Measurements from ENCODE around the gene KPNA1. TPM values are rescaled to one million over a fixed set of nuclear protein-coding genes. Genes with fewer than 3 reads are reported as not detected.

KPNA1 gene
- total and polyA plus RNA-seq, 7 experiments from 2014 or later = 39.8 to 70.2 (median 53.1) TPM

- H3K9me3 ChIP-seq (ENCODE audit: control insufficient read depth in 2 of 3, low read length in 3 of 3) = no peaks in the 10 kb centered on the region
- H3K9me3 Mint-ChIP-seq = no peaks in the 10 kb centered on the region
- H3K4me3 ChIP-seq (ENCODE audit: low read length) = no peak overlapping the region
- H3K4me1 ChIP-seq (ENCODE audit: control insufficient read depth in 2 of 2, insufficient read depth in 2 of 2, low read length in 2 of 2) = no peaks in the 10 kb centered on the region
- peak overlapping the region in 4 of 9 donors; percentile 44 to 71 (median 58) for H3K27ac Mint-ChIP-seq
- ChIA-PET CTCF (no interaction called here), POLR2A (interaction anchor here (1.3 kb wide), 1 partner anchor 19 kb away, joined by 4 read pairs; the partner anchor contains the start of gene KPNA1)
- no peak overlapping the region for H3K27ac ChIP-seq (ENCODE audit: low read depth, low read length)
- peaks cover 1 to 38% (median 5%) of the 10 kb centered on the region in 7 donors for H3K4me1 Mint-ChIP-seq
- peaks cover 16 to 77% (median 25%) of the 10 kb centered on the region in 3 experiments for H3K36me3 ChIP-seq (ENCODE audit: control insufficient read depth in 2 of 3, insufficient read depth in 3 of 3, low read length in 3 of 3)
- H3K4me3 Mint-ChIP-seq = peak overlapping the region in 1 of 10 donors; percentile 18
- intact Hi-C loops (cut with micrococcal nuclease) = loop anchor here in 1 of 2 donors (2.0 kb wide), 1 partner anchor 19 kb away; the partner anchor contains the start of gene KPNA1
- ATAC-seq (no peak), DNase-seq (peak in 1 of 9 donors; percentile 34)
- H3K27me3 ChIP-seq (ENCODE audit: control insufficient read depth in 2 of 2, insufficient read depth in 2 of 2, low read length in 2 of 2) = no peaks in the 10 kb centered on the region
- peaks cover 19 to 75% (median 49%) of the 10 kb centered on the region in 5 donors for H3K36me3 Mint-ChIP-seq
- H3K27me3 Mint-ChIP-seq = no peaks in the 10 kb centered on the region
Measured at GRCh38 chr3:122533931-122534334, 19.2 kb upstream of the KPNA1 start.

- H3K4me1 Mint-ChIP-seq = peaks cover 0 to 34% (median under 1%) of the 10 kb centered on the region in 7 donors
- H3K27ac ChIP-seq (ENCODE audit: low read depth, low read length) = no peak overlapping the region
- H3K9me3 Mint-ChIP-seq = no peaks in the 10 kb centered on the region
- H3K27ac Mint-ChIP-seq = peak overlapping the region in 4 of 9 donors; percentile 4 to 71 (median 26)
- no peak for ATAC-seq
- CTCF ChIA-PET = no interaction called here
- H3K27me3 ChIP-seq (ENCODE audit: control insufficient read depth in 2 of 2, insufficient read depth in 2 of 2, low read length in 2 of 2) = no peaks in the 10 kb centered on the region
- H3K9me3 ChIP-seq (ENCODE audit: control insufficient read depth in 2 of 3, low read length in 3 of 3) = no peaks in the 10 kb centered on the region
- DNase-seq = no peak
- H3K36me3 Mint-ChIP-seq = peaks cover 19 to 71% (median 44%) of the 10 kb centered on the region in 5 donors
- no peaks in the 10 kb centered on the region for H3K27me3 Mint-ChIP-seq
- POLR2A ChIA-PET = interaction anchor here (1.3 kb wide), 1 partner anchor 19 kb away, joined by 4 read pairs; the partner anchor contains the start of gene KPNA1
- no peak overlapping the region for H3K4me3 ChIP-seq (ENCODE audit: low read length)
- intact Hi-C loops (cut with micrococcal nuclease) = loop anchor here in 1 of 2 donors (2.0 kb wide), 1 partner anchor 19 kb away; the partner anchor contains the start of gene KPNA1
- H3K4me3 Mint-ChIP-seq = peak overlapping the region in 1 of 10 donors; percentile 18
- no peaks in the 10 kb centered on the region for H3K4me1 ChIP-seq (ENCODE audit: control insufficient read depth in 2 of 2, insufficient read depth in 2 of 2, low read length in 2 of 2)
- peaks cover 13 to 73% (median 24%) of the 10 kb centered on the region in 3 experiments for H3K36me3 ChIP-seq (ENCODE audit: control insufficient read depth in 2 of 3, insufficient read depth in 3 of 3, low read length in 3 of 3)
Measured at GRCh38 chr3:122533480-122533879, 18.7 kb upstream of the KPNA1 start.

- Histone ChIP-seq H3K27ac (ENCODE audit: low read depth, low read length) (no peak overlapping the region), H3K4me1 (ENCODE audit: control insufficient read depth in 2 of 2, insufficient read depth in 2 of 2, low read length in 2 of 2) (no peaks in the 10 kb centered on the region), H3K36me3 (ENCODE audit: control insufficient read depth in 2 of 3, insufficient read depth in 3 of 3, low read length in 3 of 3) (peaks cover 7 to 59% (median 10%) of the 10 kb centered on the region in 3 experiments), H3K4me3 (ENCODE audit: low read length) (no peak overlapping the region), H3K27me3 (ENCODE audit: control insufficient read depth in 2 of 2, insufficient read depth in 2 of 2, low read length in 2 of 2) (no peaks in the 10 kb centered on the region), H3K9me3 (ENCODE audit: control insufficient read depth in 2 of 3, low read length in 3 of 3) (no peaks in the 10 kb centered on the region)
- Mint-ChIP-seq H3K27ac (peak overlapping the region in 3 of 9 donors; percentile 22 to 51 (median 31)), H3K36me3 (peaks cover 15 to 58% (median 30%) of the 10 kb centered on the region in 5 donors), H3K27me3 (no peaks in the 10 kb centered on the region), H3K4me3 (no peak overlapping the region), H3K9me3 (no peaks in the 10 kb centered on the region), H3K4me1 (peaks cover 0 to 16% (median 0%) of the 10 kb centered on the region in 7 donors)
- ChIA-PET CTCF (no interaction called here), POLR2A (no interaction called here)
- no peak for ATAC-seq
- no peak for DNase-seq
- intact Hi-C loops (cut with micrococcal nuclease) = no loop called here
Measured at GRCh38 chr3:122530164-122530563, 15.4 kb upstream of the KPNA1 start.

- Mint-ChIP-seq H3K27me3 (peaks cover 0 to 4% (median 0%) of the 10 kb centered on the region in 5 donors), H3K36me3 (peaks cover 0 to 26% (median 4%) of the 10 kb centered on the region in 5 donors), H3K4me3 (no peak overlapping the region), H3K27ac (no peak overlapping the region), H3K4me1 (peaks cover 0 to 3% (median 0%) of the 10 kb centered on the region in 7 donors), H3K9me3 (no peaks in the 10 kb centered on the region)
- H3K4me1 ChIP-seq (ENCODE audit: control insufficient read depth in 2 of 2, insufficient read depth in 2 of 2, low read length in 2 of 2) = no peaks in the 10 kb centered on the region
- intact Hi-C loops (cut with micrococcal nuclease) = no loop called here
- H3K27me3 ChIP-seq (ENCODE audit: control insufficient read depth in 2 of 2, insufficient read depth in 2 of 2, low read length in 2 of 2) = no peaks in the 10 kb centered on the region
- CTCF ChIA-PET = no interaction called here
- no peak for DNase-seq
- H3K4me3 ChIP-seq (ENCODE audit: low read length) = no peak overlapping the region
- H3K27ac ChIP-seq (ENCODE audit: low read depth, low read length) = no peak overlapping the region
- no peak for ATAC-seq
- POLR2A ChIA-PET = no interaction called here
- no peaks in the 10 kb centered on the region for H3K9me3 ChIP-seq (ENCODE audit: control insufficient read depth in 2 of 3, low read length in 3 of 3)
- peaks cover 0 to 15% (median 0%) of the 10 kb centered on the region in 3 experiments for H3K36me3 ChIP-seq (ENCODE audit: control insufficient read depth in 2 of 3, insufficient read depth in 3 of 3, low read length in 3 of 3)
Measured at GRCh38 chr3:122523317-122523716, 8.6 kb upstream of the KPNA1 start.

- Histone ChIP-seq H3K4me1 (ENCODE audit: control insufficient read depth in 2 of 2, insufficient read depth in 2 of 2, low read length in 2 of 2) (no peaks in the 10 kb centered on the region), H3K9me3 (ENCODE audit: control insufficient read depth in 2 of 3, low read length in 3 of 3) (no peaks in the 10 kb centered on the region), H3K27ac (ENCODE audit: low read depth, low read length) (no peak overlapping the region), H3K36me3 (ENCODE audit: control insufficient read depth in 2 of 3, insufficient read depth in 3 of 3, low read length in 3 of 3) (no peaks in the 10 kb centered on the region), H3K4me3 (ENCODE audit: low read length) (no peak overlapping the region), H3K27me3 (ENCODE audit: control insufficient read depth in 2 of 2, insufficient read depth in 2 of 2, low read length in 2 of 2) (no peaks in the 10 kb centered on the region)
- Mint-ChIP-seq H3K27ac (peak overlapping the region in 1 of 9 donors; percentile 51), H3K4me1 (peaks cover 0 to 4% (median 0%) of the 10 kb centered on the region in 7 donors), H3K36me3 (peaks cover 0 to 10% (median 0%) of the 10 kb centered on the region in 5 donors), H3K9me3 (no peaks in the 10 kb centered on the region), H3K27me3 (peaks cover 0 to 4% (median 0%) of the 10 kb centered on the region in 5 donors), H3K4me3 (no peak overlapping the region)
- ATAC-seq (no peak), DNase-seq (no peak)
- intact Hi-C loops (cut with micrococcal nuclease) = no loop called here
- ChIA-PET CTCF (no interaction called here), POLR2A (no interaction called here)
Measured at GRCh38 chr3:122520861-122521260, 6.1 kb upstream of the KPNA1 start.

GRCh38 chr3:122519693-122520092, 5.0 kb upstream of the KPNA1 start:
- Mint-ChIP-seq H3K27me3 (peaks cover 0 to 4% (median 0%) of the 10 kb centered on the region in 5 donors), H3K36me3 (peaks cover 0 to 7% (median 0%) of the 10 kb centered on the region in 5 donors), H3K9me3 (no peaks in the 10 kb centered on the region), H3K27ac (no peak overlapping the region), H3K4me1 (peaks cover 0 to 10% (median 4%) of the 10 kb centered on the region in 7 donors), H3K4me3 (no peak overlapping the region)
- intact Hi-C loops (cut with micrococcal nuclease) = loop anchor here (10.0 kb wide), 4 partner anchors 55 to 1065 kb away; partner anchors contain the start of genes EAF2 (in 1 of the 2), HACD2 (in 1 of the 2), IQCB1 (in 1 of the 2) and SEC22A (in 1 of the 2)
- H3K27me3 ChIP-seq (ENCODE audit: control insufficient read depth in 2 of 2, insufficient read depth in 2 of 2, low read length in 2 of 2) = no peaks in the 10 kb centered on the region
- H3K27ac ChIP-seq (ENCODE audit: low read depth, low read length) = no peak overlapping the region
- ChIA-PET POLR2A (no interaction called here), CTCF (no interaction called here)
- no peak overlapping the region for H3K4me3 ChIP-seq (ENCODE audit: low read length)
- ATAC-seq (no peak), DNase-seq (no peak)
- peaks cover 0 to 3% of the 10 kb centered on the region in 2 donors for H3K4me1 ChIP-seq (ENCODE audit: control insufficient read depth in 2 of 2, insufficient read depth in 2 of 2, low read length in 2 of 2)
- no peaks in the 10 kb centered on the region for H3K9me3 ChIP-seq (ENCODE audit: control insufficient read depth in 2 of 3, low read length in 3 of 3)
- no peaks in the 10 kb centered on the region for H3K36me3 ChIP-seq (ENCODE audit: control insufficient read depth in 2 of 3, insufficient read depth in 3 of 3, low read length in 3 of 3)
